Measurements from ENCODE around the gene DGKH. TPM values are rescaled to one million over a fixed set of nuclear protein-coding genes. Genes with fewer than 3 reads are reported as not detected.
"Not testable (repeated sequence)": the region's sequence is repeated elsewhere in the genome, so short reads cannot be mapped to it uniquely, and the experiment has no call there.

The DGKH gene
- total RNA-seq, 1 donor from 2014 or later, result 1.1 TPM

DNA sequence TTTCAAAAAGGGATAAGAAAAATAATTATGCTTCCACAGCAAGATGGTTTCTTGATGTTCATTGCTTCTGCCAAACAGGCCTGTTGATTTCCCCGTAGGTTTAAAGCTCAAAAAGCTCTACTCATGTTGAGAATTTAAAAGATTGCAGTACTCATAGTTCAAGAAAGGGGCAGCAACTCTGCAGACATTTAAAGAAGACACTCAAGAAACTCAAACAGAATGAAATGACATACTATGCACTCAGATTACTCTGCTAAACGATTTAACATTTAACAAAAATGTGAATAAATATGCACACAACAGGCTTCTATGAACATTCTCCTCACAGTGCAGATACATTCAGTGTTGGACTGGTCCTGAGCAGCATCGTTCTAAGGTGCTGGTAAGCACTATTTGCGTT, 22.7 kb downstream of the DGKH start:
- ATAC-seq, result not testable (repeated sequence)

DNA sequence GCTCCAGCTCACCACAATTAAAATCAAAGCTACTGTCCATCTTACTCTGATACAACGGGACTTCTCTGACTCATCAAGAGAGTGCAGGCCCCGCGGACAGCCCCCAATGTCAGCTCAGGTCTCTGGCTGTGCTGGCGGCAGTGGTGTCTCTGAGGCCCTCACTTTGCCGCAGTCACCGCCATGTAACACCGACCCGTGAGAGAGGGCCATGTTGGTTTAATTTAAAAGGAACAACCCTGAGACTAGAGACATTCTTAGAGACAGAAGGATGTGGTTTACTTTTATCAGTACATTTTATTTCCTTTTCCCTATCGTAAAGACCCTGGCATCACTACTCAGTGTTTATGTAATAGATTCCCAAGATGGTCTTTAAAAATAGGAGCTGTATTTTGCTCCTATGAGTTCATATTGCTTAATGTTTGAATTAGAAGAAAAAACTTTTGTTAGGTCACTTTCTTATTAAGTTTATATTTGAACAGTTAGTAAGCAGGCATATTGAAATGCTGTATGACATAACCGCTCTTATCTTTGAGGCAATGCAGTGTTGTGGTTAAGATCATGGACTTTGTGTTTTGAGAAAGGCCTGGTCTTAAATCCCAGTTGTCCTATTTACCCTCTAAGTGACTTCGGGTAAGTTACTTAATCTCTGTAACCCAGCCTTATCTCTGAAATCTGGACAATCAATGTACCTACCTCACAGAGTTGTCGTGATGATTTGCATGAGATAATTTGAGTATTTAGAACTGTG, 23.4 kb downstream of the DGKH start:
- DNase-seq (ENCODE audit: low spot score), result no peak
- no peak for ATAC-seq

More for the DNA sequence above, 22.7 kb downstream of the DGKH start:
- DNase-seq (ENCODE audit: low spot score), result not testable (repeated sequence)

DNA sequence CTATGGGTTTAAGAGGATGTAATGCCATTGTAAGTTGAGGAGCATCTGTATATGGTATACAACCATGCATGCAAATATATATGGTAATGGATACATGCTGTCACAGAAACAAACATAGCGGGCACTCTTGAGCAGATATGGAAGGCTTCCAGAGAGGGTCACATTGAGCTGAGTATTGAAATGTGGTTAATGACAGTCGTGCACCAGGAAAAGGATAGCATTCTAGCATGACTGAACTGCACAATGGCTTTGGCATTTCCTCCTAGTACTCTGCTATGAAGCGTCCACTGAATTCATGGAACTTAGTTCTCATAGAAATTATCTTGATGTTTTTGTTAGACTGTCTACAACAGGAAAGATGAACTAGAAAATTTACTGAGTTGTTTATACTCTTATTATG, 25.2 kb downstream of the DGKH start:
- no peak for ATAC-seq
- no peak for DNase-seq (ENCODE audit: low spot score)

DNA sequence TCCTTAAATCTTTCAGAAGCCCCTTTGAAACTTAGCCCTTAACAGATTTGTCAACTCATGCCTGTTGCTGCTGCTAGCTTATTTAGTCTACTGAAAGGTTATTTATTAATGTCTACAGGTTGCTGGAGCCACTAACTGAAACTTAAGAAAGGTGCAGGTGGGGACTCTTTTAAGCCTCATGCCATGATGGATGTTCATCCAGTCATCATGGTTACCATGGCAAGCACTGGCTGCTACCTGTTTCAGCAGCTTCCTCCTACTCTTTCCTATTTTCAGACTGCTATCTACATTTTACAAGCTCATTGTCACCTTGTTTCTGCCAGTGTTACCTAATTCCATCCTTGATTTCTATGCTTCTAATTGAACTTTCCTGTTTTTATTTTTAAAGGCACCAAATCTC, 27.1 kb downstream of the DGKH start:
- ATAC-seq (no peak), DNase-seq (ENCODE audit: low spot score) (no peak)

DNA sequence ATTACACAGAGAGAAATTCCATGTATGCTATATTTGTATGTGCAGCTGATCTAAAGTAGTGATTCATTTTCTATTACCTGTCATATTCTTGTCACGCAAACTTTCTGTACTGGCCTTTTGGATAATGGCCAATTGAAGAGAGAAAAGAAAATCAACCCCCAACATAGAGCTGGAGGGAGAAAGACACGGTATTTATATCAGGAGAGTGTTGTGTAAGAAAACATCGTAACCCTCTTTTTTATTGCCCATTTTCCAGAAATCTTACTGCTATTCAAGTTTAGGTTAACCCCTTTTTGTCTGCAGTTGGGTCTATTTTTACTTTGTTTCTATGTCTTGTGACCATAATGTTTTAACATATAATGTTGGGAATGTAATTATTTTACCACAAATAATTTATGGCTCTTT, 27.9 kb downstream of the DGKH start:
- DNase-seq (ENCODE audit: low spot score), result no peak

DNA sequence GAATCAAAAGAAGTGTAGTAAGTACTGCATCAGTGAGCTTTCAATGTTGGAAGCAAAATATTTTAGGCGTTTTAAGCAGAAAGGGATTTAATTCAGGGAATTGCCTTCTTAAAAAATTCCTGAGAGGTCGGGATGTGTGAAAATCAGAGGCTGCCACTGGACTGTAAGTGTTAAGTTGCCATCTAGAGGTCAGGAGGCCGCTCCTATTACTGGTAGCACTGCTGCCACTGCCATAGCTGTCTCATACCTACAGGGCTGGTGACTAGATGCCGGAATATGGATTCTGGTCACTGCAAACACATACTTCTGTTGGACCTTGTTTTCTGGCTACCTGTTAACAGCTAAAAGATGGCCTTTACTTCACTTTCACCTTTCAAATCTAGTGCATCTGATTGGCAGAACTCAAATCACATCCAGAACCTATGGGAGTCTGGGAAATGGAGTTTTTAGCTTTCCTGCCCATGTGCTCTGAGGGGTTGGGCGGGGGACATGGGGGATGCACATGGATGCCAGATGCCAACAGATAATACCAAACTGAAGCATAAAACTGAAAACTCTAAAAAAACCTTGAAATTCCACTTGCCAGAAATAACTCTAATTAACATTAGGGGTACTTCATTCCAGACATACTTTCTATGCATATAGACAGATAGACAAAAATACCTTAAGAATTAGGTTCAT, 29.8 kb downstream of the DGKH start:
- ATAC-seq (peak; percentile 97), DNase-seq (ENCODE audit: low spot score) (no peak)

More for the DNA sequence above, 27.9 kb downstream of the DGKH start:
- no peak for ATAC-seq

DNA sequence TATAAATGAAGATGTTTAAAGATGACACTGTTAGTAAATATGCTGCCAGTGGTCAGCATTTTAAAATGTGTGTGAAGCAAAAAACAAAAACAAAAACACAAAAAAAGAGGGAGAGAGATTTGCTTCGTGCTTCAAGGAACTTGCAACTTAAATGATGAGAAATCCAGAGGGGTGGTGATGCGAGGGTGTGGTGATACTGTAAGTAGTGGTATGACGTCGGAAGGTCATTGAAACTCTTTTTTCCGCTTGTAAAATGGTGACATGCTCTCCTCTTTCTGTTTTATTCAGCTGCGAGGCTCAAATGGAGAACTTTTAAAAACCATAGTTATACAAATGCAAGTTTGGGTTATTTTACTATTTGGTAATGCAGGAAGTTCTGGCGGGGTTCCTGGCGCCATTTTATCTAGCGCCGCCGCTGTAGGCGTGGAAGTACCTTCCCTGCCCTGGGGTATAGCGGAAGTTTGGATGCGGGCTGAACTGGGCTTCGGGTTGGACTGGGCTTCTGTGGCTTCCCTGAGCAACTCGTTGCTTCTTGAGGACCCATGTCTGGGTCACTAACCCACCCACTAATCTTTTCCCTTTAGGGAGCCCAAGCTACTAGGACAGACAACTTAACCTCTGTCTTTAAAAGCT, 34.8 kb downstream of the DGKH start:
- no peak for ATAC-seq
- DNase-seq (ENCODE audit: low spot score), result no peak

DNA sequence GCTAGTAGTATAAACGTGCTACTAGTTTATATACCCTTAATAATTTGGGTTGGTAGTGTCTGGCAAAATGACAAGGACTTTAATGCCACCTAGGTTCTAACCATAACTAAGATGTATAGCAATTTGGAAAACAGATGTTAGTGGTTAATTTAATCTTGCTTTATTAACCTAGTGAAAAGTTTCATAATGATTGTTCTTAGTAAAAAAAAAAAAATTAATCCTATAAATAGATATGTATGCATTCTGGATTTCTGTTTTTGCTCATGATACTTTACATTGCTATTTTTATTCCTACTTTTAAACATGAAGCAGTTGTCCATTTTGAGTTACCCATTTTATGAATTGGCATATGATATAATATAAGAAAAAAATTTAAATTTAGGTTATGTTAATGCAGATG, 36.3 kb downstream of the DGKH start:
- ATAC-seq (no peak), DNase-seq (ENCODE audit: low spot score) (no peak)

DNA sequence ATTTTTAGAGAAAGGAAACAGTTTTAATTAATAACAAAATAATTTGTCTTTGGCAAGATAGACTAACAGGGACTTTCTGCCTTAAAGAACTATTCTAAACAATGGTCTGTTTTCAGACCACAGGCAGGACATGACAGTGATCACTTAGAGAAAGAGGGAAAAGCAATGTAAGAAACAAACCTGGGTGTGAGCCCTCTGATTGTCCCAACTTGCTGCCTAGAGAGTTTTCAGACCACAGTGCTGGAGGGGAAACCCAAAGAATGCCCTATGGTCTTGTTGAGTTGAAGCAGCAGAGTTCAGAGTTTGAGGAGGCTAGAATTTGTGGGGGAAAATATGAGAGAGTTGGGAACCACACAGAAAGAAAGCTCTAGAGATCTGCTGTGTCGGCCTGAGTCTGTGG, 38.1 kb downstream of the DGKH start:
- ATAC-seq (no peak), DNase-seq (ENCODE audit: low spot score) (no peak)

DNA sequence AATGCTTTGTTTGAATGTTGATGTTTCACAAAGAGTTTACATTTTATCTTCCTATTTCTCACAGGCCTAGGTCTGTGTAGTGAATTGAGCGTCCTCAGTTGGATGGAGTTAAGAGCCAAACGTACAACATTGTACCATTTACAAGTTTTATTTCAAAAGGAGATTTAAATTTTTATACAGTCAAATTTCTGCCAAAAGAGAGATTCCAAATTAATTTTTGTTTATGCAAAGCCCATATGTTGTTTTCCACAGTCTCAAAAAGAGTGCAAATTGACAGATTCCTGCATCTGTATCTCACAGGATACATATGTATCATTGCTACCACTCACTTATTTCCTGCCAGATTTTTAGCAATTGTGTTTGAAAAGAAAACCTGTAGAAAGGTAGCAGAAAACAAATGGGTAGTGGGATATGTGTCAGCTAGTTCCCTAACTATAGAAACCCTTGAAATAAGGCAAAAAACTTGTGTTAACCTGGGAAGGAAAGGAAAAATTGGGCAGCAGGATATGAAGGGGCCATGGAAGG, 46.1 kb downstream of the DGKH start:
- no peak for DNase-seq (ENCODE audit: low spot score)
- no peak for ATAC-seq

DNA sequence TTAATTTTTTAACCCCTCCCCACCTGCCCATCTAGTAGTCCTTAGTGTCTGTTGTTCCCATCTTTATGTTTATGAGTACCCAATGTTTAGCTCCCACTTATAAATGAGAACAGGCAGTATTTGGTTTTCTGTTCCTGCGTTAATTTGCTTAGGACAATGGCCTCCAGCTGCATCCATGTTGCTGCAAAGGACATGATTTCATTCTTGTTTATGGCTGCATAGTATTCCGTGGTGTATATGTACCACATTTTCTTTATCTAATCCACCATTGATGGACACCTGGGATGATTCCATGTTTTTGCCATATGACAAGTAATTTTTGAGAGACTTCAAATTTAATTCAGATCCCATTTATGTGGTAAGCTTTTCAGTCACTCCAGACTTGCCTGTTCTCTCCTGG, 47.8 kb downstream of the DGKH start:
- not testable (repeated sequence) for ATAC-seq; DNase-seq (ENCODE audit: low spot score)

DNA sequence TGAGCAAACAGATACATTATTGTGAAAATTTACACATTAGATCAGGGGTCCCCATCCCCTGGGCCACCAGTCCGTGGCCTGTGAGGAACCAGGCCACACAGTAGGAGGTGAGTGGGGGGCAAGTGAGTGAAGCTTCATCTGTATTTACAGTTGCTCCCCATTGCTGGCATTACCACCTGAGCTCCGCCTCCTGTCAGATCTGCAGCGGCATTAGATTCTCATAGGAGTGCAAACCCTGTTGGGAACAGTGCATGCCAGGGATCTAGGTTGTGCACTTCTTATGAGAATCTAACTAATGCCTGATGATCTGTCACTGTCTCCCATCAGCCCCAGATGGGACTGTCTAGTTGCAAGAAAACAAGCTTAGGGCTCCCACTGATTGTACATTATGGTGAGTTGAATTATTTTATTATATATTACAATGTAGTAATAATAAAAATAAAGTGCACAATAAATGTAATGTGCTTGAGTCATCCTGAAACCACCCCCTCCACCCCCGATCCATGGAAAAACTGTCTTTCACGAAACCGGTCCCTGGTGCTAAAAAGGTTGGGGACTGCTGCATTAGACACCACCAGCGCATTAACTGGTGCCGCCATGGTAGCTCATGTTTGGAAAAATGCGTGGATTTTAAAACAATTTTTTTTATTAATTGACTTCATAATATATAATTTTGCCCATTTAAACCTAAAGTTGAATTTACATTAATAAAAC, 51.7 kb downstream of the DGKH start:
- no peak for ATAC-seq
- DNase-seq (ENCODE audit: low spot score), result no peak

DNA sequence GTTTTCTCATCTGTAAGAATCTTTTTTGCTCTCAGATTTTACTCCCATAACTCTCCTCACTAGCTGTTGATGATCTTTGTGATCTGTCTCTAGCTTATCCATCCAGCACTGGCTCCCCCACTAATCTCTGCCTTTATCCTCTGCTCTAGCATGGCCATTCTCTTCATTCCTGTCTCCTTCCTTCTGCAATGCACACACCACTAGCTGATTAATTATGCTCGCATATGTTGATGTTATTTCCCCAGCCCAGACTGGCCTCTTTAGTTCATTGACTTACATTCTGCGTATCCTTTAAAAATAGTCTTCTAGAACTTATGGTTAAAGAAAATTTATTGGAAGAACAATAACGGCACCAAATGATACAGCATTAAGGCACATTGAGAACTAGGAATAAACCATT, 52.5 kb downstream of the DGKH start:
- ATAC-seq (no peak), DNase-seq (ENCODE audit: low spot score) (no peak)

DNA sequence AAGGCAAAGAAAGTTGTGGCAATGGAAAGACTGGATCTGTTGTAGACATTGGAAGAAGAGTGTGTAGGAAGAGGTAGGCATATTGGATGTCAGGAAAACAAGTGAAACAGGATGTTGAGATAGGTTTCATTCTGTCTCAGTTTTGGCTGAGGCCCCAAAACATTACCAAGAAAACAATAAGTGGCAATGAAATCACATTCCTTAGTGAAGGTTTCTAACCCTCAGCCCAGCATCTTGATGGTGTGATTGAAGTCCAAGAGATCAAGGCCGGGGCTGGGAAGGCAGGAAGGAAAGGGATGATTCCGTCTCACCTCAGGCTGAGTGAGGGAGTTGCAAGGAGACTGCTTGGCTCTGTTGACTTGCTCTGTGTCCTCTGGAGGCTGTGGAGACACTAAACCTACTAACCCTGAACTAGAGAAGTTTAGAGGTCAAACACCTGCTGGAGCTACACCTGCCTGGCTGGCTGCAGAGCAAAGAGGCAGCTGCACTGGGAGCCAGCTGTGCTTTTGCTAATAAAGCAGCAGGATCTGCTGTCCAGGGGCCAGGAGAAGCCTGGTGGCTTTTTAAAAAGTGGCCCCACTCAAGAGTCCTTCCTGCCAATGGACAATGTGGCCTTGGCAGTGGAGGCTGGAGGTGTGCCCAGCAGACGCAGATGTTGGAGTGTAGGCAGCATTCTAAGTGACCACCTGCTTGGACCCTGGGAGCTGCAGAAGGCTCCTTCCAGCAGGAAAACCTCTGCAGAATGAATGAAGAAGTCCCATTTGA, 53.6 kb downstream of the DGKH start:
- DNase-seq (ENCODE audit: low spot score) (no peak), ATAC-seq (peak; percentile 57)

DNA sequence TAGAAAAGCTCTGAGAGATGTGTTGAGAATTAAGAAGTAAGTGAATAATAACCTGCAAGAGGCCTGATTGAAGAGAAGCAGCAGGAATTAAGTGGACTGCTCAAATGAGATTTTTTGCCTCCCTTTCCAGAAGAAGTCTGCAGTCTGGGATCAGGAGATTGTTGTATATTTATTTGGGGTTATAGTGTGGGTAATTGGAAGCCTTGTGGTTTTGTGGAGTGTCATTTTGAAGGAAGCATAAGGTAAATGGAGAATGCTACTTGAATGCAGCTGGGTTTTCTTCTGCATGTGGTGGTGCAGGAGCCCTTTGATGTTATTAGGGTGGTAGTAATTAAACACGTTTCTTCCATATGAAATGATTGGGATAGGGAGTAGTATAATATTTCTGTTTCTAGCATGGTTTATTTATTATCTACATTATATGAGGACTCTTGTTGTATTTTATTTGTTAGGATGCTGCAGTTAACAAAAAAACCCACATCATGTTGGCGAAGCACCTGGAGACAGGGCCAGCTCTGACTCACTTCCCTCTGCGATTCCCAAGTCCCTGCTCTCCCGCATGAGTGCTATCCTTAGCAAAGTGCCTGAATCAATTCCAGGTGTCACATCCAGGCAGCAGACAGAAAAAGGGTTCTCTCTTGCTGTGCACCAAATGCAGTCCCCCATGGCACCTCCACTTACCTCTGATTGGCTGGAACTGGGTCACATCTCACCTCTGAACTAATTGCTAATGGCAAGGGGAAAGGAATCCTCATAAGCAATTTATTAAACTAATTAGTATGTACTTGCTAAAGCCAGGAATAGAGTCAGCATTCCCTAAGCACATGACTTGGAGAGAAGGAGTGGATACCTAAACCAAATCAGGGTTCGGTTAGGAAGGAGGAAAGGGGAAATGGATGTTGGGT, 54.8 kb downstream of the DGKH start:
- no peak for DNase-seq (ENCODE audit: low spot score)
- ATAC-seq, result no peak

DNA sequence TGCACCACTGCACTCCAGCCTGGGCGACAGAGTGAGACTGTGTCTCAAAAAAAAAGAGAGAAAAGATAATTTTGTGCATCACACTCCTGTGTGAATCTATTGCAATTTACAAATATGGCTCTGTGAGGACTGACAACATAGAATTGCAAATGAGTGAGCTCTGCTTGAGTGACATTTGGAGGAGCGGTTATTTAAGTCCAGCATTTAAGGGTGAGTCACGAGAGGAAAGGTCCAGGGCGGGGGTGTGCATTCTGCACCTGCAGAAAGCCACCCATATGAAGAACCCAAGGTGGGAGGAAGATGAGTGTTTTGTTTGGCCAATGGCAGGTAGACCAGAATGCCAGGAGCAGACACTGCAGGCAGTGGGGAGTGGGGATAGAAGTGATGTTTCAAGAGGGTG, 58.5 kb downstream of the DGKH start:
- no peak for ATAC-seq
- no peak for DNase-seq (ENCODE audit: low spot score)

DNA sequence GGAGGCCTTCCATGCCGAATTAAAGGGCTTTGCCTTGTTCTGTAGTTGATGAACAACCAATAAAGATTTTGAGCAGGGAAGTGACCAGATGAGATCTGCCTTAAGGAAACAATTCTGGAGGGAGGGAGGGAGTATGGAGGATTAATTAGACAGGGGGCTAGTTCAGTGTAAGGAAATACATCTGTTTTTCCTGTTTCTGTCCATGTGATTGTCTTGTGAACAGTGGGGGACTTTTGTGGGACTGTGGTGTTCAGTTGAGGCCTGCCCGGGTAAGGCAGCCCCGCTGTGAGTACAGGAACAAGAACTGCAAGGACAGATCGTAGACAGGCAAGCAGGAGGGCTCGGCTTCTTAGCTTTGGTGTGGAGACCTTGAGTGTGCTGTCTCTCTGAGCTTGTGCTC, 59.0 kb downstream of the DGKH start:
- DNase-seq (ENCODE audit: low spot score) (no peak), ATAC-seq (no peak)

DNA sequence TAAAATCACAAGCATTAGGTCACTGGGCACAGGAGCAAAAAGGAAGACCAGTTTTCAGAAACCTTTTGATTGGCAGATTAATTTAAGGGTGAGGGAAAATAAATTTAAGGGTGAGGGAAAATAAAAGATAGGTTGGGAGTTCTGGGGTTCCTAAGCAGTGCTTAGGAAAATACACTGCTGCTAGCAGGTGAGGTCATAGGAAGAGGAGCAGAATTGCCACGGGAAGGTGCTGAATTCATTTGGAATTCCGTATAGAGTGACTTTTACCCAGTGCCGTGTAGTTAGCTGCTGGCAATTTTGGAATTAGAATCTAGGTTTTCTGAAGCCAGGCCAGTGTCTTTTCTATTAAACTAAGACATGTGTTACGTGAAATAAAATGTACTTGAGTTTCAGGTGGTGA, 59.8 kb downstream of the DGKH start:
- ATAC-seq, result no peak
- no peak for DNase-seq (ENCODE audit: low spot score)

DNA sequence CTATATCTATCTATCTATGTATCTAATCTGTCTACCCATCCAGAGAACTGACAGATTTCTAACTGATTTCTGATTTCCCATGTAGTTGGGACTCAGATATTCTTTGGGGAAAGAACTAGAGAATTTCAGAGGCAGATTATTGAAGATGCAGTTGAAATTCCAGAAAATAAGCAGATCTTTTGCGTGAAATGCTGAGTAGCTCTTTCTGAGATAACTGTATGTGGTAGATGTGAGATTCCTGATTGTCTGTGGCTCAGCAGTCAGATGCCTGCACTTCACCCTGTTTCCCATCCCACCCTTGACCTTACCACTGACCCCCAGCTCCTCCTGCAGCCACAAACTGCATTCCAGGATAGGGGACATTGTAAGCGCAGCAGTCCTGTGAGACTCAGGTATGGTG, 61.5 kb downstream of the DGKH start:
- DNase-seq (ENCODE audit: low spot score), result no peak
- no peak for ATAC-seq

Measured in left lobe of liver (tissue), 2 donors.